ENCODE results near the gene CATSPERE. TPM values are rescaled to one million over a fixed set of nuclear protein-coding genes. Genes with fewer than 3 reads are reported as not detected.
"Not testable (repeated sequence)": the region's sequence is repeated elsewhere in the genome, so short reads cannot be mapped to it uniquely, and the experiment has no call there.

Gene CATSPERE
- total RNA-seq, 1 donor from 2014 or later: 1.9 TPM

DNA sequence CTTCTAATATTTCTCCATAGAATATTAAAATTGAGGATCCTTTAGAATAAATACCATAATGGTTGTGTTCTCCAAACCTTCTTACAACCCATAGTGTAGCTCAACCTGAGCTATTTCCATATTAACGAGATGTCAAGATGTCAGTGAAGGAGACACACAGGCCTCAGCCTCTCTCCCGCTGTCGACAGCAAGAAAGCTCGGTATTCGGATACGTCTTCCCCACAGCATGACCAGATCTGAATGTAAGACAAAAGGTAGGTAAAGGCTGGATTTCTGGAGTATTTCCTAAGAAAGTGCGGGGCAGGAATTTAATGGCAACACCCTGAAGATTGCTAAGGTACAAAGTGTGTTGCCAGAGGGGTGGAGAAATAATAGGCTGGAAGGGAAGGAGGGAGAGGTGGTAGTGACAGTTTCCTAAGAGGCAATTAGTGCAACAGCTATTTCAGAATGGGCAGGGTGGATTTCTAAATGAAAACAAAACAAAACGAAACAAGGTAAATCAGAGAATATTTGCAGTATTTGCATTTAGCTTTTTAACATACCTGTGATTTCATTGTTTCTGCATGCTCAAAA is 11.1 kb upstream of the CATSPERE start:
- no peak for DNase-seq

DNA sequence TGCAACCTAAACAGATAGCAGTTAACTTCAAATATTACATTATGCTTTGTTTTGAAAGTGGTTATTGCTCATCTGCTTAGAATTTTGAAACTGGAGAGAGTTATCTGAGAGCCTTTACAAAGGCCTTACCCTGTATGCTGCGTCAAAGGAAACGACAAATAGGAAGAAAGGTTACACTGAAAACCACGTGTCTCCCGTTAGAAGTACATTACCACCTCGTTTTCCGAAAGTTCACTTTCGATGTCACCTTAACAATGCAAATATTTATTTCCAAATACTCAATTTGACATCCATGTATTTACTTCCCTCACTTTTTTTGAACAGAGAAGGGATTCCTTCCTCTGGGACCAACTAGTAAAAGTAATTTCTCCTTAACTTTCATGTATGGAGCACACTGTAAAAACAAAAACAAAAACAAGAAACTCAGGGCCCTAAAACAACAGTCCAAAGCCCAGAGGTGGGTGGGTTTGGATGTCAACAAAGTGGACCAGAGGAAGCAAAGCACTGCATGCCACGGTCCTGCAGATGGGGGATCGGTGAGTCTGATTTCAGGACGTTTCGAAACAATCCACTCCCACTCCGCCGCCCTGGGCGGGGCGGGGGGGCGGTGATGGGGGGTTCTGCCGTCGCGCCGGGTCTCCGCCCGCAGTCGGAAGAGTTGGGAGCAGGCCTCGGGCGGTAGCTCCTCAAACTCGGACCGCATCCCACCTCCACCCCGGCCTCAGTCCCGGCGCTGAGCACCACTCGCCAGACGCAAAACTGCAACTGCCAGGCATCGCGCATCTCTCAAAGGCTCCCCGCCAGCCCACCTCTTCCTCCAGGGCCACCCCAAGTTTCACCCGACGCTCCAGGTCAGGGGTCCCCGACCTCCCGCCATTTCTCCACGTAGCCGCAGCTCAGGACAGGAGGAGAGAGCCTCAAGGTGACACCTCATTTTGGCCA is 10.2 kb upstream of the CATSPERE start:
- peak; percentile 48 for DNase-seq

DNA sequence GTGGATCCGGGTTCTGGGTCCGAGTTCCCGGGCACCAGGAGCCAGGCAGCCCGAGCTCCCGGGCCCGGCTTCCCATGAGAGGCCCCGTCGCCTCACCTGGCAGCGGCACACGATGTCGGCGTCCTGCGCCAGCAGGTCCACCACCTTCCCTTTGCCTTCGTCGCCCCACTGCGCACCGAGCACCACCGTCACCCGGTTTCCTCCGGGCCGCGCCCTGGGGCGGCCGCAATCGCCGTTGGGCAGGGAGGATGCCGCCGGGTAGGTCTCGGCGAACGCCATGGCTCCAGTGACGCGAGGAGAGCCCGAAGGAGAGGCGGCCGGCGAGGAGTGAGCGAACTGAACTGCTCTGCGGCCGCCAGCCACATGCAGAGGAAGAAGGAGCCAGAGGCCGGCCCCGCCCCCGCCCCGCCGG is 9.5 kb upstream of the CATSPERE start, which contains the start of gene ADSS2:
ADSS2 (minus strand) TSS at position 371 of the 412 bp plus-strand sequence; CDS start at position 279, 92 bp downstream.
- no peak for DNase-seq

DNA sequence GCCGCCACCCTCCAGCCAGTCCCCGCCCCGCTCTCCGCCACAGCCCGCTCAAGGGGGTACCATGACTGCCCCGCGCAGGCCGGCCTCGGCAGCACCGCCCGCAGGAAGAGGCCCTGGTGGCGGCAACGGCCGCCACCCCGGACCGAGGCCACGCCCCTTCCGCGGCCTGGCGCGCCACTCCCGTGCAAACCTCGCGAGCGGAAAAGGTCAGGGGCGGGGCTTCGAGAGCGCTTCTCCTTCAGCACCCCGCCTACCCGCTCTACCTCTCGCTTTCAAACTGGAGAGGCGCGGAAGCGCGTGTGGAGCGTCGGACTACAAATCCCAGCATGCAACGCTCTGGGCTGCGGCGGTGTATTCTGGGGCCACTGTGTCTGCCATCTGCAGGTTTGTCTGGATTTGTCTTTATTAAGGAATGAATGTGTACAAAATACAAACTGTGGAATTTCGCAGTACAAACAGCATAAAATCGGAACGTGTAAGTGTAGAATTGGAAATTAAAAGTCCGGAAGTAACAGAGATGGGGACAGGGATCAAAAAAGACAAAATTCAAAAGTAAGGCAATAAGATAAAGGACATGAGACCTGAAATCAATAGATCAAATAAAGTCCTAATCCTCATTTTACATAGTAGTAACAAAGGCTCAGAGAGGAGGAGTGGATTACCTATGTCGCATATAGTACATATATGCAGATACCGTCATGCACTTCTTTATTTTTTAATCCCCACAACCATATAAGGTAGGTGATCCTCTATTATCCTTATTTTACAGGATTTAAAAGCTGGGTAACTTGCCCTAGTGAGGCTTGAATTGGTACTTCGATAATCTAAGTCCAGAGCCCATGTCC is 8.9 kb upstream of the CATSPERE start:
- DNase-seq: peak; percentile 99

DNA sequence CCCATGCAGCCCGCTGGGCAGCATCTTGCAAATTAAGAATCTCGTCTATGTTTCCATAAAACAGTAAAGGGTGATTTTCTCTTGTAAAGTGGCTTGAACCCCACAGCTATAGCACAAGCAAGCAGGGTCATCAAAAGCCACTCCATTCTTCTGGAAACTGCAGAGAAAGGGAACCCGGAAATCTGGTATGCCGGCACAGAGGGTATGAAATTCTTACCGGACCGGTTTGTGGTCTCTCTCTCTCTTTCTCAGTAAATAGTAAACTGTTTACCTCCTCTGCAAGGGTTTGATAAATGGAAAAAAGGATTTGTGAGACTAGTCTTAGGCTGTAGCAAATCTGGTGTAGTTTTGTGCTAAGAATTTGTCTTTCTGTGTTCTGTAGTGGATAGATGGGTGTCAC is 6.7 kb upstream of the CATSPERE start:
- DNase-seq: no peak

DNA sequence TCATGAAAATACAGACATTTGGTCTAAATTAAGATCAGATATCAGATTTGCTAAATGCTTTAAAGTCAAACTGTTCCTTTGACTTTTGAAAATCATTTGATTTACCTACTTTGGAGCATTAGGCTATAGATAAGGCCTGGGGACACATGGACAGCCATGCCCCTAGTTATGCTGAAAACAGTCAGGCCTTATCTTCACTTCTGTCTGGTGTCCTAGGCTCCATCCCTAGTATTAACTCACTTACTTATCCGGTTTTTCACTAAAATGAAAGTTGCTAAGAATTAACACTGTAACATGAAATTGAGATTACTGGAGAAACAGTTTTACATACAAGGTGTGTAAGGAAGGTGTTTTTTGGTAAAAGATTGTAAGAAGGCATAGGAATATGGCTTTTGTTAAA is 4.5 kb upstream of the CATSPERE start:
- DNase-seq: no peak

DNA sequence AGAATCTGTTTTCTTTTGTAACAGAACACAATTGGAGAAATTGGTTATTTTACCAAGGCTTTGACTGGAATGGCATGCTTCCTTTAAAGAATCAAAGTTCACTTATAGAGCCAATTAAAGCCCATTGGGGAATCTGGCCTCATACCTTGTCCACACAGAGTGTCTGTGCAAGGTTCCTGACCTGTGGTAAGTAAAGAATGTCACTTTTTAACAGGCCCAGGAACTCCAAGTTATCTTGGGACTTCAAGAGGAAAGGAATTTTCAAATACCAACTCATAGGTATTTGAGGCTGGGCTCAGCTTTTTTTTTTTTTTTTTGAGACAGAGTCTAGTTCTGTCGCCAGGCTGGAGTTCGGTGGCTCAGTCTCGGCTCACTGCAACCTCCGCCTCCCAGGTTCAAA is 2.3 kb upstream of the CATSPERE start:
- DNase-seq: no peak

DNA sequence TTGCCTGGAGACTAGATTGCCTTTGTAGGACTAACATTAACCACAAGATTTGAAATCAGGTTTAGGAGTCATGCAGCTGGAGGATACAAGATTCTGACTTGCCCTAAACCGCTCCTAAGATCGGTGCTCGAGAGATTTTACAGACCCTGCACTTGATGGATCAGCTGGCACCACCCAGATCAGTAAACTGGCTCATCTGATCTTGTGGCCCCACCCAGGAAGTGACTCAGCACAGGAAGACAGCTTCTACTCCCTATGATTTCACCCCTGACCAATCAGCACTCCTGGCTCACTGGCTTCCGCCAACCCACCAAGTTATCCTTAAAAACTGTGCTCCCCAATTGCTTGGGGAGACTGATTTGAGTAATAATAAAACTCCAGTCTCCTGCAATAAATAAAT is 876 bp upstream of the CATSPERE start:
- DNase-seq: no peak

DNA sequence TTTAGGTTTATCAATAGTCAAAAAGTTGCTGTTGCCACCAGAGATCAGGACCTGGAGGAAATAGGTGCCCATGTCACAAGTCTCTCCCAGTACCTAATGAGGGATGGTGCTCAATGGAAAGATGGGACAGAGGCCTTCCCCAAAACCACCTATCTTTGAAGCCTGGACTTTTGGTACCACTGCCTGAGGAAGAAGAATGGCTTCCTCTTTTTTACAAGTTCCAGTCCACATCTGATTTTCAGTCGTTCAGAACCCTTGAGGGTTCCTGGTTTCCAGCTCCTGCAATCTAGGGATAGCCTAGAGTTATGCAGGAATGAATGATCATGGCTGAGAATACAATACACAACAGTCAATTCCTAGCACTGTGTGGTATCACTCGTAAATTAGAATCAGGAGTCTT is 5.7 kb downstream of the CATSPERE start:
- no peak for DNase-seq

DNA sequence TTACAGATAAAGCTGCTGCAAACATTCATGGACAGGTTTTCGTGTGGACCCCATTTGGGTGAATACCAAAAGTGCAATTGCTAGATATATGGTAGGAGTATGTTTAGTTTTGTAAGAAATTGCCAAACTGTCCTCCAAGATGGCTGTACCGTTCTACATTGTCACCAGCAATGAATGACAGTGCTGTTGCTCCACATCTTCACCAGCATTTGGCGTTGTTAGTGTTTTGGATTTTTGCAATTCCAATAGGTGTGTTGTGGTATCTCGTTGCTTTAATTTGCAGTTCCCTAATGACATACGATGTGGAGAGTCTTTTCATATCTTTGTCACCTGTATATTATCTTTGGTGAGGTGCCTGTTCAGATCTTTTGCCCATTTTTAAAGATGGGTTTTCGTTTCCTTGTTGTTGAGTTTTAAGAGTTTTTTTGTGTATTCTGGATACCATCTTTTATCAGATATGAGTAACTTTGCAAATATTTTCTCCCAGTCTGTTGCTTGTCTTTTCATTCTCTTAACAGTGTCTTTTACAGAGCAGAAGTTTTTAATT is 12.1 kb downstream of the CATSPERE start:
- DNase-seq: no peak

DNA sequence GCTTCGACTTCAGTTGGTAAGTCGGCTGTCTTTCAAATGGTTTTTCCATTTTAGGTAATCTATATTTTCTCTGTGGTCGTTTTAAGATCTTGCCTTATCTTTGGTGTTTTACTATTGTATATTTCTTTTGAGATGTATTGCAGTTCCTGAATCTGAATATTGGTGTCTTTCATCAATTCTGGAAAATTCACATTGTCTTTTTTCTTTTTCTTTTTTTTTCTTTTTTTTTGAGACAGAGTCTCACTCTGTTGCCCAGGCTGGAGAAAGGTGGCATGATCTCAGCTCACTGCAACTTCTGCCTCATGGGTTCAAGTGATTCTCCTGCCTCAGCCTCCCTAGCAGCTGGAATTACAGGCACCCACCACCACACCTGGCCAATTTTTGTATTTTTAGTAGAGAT is 23.9 kb downstream of the CATSPERE start:
- not testable (repeated sequence) for DNase-seq

DNA sequence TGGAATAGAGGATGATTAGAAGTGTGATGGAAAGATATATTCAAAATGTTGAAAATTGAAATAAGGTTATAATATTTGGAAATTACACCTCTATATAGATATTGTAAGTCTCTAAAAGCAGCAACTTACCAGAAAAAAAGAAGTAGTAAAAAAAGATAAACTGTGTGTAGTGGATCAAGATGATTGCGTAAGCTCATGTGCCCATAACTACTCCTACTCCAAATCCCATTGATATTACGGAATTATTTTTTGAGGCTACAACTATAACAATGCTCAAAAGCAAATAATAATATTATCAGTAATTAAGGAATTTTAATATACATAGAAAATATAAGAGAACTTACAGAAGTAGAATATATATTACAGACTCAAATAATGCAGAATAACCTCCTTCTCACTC is 33.6 kb downstream of the CATSPERE start:
- no peak for DNase-seq

DNA sequence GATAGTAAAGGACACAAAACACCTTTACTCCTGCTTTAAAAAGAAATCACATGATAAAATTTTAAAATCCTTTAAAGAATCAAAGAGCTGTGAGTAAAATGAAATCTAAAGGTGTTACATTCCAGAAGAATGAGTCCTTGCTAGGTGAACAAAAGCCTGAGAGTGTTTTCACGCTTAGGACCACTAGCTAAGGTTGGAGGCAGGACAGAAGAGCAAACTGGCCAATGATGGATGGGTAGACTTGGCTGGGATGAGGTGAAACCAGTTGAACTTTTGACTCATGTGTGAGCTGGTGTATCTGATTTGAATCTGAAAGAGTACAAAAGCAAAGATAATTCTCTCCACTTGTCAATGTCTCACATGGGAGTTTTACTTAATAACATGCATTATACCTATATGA is 35.1 kb downstream of the CATSPERE start:
- no peak for DNase-seq

DNA sequence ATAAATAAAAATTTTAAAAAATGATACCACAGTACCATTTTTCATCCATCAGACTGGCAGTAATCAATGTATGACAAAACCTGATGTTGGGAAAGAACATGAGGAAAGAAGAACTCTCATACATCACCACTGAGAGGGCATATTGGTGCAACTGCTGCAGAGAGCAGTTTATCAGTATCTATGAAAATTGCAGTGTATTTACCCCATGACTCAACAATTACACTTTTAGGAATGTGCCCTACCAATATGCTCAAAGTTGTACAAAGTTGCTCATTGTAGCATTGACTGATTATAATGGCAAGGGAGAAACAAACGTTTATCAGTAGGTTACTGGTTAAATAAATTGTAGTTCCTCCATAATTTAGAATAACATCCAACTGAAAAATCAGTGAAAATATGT is 36.7 kb downstream of the CATSPERE start:
- no peak for DNase-seq

DNA sequence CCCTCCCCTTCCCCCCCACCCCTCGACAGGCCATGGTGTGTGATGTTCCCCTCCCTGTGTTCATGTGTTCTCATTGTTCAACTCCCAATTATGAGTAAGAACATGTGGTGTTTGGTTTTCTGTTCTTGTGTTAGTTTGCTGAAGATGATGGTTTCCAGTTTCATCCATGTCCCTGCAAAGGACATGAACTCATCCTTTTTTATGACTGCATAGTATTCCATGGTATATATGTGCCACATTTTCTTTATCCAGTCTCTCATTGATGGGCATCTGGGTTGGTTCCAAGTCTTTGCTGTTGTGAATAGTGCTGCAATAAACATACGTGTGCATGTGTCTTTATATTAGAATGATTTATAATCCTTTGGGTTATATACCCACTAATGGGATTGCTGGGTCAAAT is 38.4 kb downstream of the CATSPERE start:
- DNase-seq: not testable (repeated sequence)

DNA sequence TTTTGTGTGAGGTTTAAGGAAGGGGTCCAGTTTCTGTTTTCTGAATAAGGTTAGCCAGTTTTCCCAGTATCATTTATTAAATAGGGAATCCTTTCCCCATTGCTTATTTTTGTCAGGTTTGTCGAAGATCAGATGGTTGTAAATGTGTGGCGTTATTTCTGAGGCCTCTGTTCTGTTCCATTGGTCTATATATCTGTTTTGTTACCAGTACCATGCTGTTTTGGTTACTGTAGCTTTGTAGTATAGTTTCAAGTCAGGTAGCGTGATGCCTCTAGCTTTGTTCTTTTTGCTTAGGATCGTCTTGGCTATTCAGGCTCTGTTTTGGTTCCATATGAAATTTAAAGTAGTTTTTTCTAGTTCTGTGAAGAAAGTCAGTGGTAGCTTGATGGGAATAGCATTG is 39.4 kb downstream of the CATSPERE start:
- DNase-seq: not testable (repeated sequence)

DNA sequence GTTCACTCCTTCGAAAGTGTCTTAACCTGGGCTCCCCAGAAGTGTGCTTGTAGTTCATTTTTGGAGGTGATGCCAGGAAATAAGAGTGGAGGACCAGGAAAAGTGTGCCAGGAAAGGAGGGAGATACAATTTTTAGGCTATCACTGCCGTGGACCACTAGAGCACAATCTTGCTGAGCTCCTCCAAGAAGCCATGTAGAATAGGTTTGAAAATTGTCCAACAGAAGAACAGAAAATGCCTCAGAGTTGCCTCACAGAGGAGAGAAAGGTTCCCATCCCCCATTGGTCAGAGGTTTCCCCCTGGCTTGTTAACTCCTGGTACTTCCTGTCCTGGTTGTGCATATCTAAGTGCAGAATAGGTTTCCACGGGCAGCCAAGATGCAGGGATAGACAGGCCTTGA is 41.6 kb downstream of the CATSPERE start:
- DNase-seq: no peak

DNA sequence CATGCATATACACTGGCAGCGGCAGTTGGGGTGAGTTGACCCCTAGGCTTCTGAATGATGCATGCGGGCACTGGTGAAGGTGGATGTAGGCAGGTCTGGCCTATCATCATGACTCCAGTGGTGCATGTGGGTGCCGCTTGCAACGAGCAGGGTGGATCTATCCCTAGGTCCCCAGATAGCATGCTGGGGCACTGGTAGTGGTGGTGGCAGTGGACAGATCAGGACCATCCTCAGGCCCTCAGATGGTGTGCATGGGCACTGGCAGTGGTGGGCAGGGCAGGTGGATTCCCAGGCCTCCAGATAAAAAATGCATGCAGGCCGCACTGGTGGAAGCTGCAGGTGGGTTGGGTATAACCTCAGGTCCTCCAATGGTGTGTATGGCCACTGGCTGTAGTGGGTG is 52.4 kb downstream of the CATSPERE start:
- DNase-seq: no peak

DNA sequence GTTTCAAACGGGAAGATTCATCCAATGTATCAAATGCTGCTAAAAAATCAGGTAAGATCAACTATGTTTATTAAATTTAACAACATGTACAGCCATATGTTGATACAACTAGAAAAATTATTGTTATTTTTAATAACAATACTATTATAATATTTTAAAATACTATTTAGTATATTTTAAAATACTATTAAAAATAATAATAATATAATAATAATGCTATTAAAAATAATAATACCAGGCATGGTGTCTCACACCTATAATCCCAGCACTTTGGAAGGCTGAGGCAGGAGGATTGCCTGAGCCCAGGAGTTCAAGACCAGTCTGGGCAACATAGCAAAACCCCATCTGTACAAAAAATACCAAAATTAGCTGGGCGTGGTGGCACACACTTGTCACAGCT is 54.6 kb downstream of the CATSPERE start:
- no peak for DNase-seq

DNA sequence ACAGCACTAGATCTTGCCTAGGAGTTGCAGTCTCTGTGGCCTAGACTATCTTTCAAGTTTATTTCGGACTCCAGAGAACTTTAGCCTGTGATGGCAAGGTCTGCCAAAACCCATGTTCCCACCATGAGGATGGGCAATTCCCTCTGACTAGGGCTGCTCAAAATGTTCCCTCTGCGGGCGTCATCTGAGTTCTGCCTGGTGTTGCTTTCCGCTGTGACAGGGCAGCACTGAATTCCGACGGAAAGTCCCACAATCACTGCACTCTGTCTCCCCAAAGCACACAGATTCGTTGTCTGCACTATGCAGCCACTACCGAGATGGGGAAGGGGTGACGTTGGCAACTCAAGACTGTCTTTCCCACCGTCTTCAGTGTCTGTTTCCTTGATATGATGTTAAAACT is 75.2 kb downstream of the CATSPERE start:
- DNase-seq: no peak

DNA sequence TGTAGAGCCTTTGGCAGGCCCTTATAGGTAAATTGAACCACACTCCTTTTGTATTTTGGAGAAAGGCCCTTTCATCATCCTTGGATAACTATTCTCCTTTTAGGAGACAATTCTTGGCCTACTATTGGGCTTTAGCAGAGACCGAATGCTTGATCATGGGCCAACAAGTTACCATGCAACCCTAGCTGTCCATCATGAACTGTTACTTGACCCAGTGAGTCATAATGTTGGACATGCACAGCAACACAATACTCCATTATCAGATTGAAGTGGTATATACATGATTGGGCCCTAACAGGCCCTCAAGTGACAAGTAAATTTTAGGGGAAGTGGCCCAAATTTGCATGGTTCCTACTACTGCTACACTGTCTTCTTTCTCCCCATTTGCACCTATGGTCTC is 84.4 kb downstream of the CATSPERE start:
- no peak for DNase-seq

DNA sequence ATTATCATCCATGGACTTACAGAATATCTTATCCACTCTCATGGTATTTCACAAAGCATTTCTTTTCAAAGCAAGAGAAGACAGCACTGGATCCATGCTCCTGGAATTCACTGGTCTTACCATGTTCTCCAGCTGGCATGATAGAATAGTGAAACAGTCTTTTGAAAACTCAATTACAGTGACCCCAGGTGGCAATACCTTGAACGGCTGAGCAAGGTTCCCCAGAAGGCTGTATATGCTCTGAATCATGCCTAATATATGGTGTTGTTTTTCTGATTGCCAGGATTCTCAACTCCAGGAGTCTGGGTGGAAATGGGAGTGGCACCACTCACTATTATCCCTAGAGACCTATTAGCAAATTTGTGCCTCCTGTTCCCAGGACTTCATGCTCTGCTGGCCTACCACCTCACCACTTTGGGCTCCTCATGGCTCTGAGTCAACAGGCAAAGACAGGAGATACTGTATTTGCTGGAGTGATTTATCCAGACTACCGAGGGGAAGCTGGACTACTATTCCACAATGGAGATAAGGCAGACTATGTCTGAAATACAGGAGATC is 87.6 kb downstream of the CATSPERE start:
- no peak for DNase-seq

All from skin of body (tissue), 2 donors.